A549 (cell line): ENCODE results near the gene TLCD5. TPM values are rescaled to one million over a fixed set of nuclear protein-coding genes. Genes with fewer than 3 reads are reported as not detected.

Experiments used
- ATAC-seq, 2 experiments: fragments of 200-7000 bp in 1 of 2; fragments of >200 bp in 1 of 2; cut with Nextera tagmentation in 1 of 2; cut with Tn5 transposase in 1 of 2; 3 replicates each; pipeline versions ENCODE4 v1.8.0 to v1.9.1; 2018 to 2020; ENCODE audit warnings: mild to moderate bottlenecking in 1 of 2, moderate library complexity in 1 of 2
- CTCF ChIA-PET: fragments of 300-600 bp; sonication (Branson Sonifier 250); formaldehyde crosslinking; extraction: SDS; loops from one replicate; lab custom pipeline; 2021; ENCODE audit warnings: antibody characterized with exemption, inconsistent platforms; lab: Yijun Ruan, JAX
- POLR2A ChIA-PET: fragments of 350-600 bp; formaldehyde crosslinking; extraction: SDS; loops from one replicate; lab custom pipeline; 2021; ENCODE audit warnings: antibody characterized with exemption, inconsistent platforms; lab: Yijun Ruan, JAX
- DNase-seq, 2 experiments: peaks; one replicate each; pipeline versions ENCODE4 v3.0.0 to v3.0.0-alpha.2; 2011 to 2016; ENCODE audit warnings: low read depth in 1 of 2, low spot score in 1 of 2
- FAIRE-seq: peaks from 2 replicates; lab custom pipeline; 2011; peaks lifted over from hg19 to GRCh38; lab: Jason Lieb, UNC
- H3K27ac ChIP-seq, 2 experiments: fragments of >200 bp; sonication (Bioruptor Twin); formaldehyde crosslinking; 3 replicates each; pipeline ENCODE4 v1.5.1; 2016 to 2017
- H3K4me1 ChIP-seq: fragments of >200 bp; sonication (Bioruptor Twin); formaldehyde crosslinking; 3 replicates; pipeline ENCODE4 v1.6.1; 2016
- H3K4me2 ChIP-seq: fragments of >200 bp; sonication (Bioruptor Twin); formaldehyde crosslinking; 3 replicates; pipeline ENCODE4 v1.6.1; 2016
- H3K4me3 ChIP-seq: fragments of >200 bp; sonication (Bioruptor Twin); formaldehyde crosslinking; 3 replicates; pipeline ENCODE4 v1.5.1; 2016
- H3K9me3 ChIP-seq: fragments of >200 bp; sonication (Bioruptor Twin); formaldehyde crosslinking; 3 replicates; pipeline ENCODE4 v1.6.1; 2016
- CBX2 ChIP-seq: fragments of 200-600 bp; sonication (generic); IDR thresholded peaks from 2 replicates; pipeline ENCODE4 v1.6.1; 2016; ENCODE audit warnings: low read depth, mild to moderate bottlenecking, borderline replicate concordance
- EHMT2 ChIP-seq: fragments of 200-600 bp; sonication (generic); IDR thresholded peaks from 2 replicates; pipeline ENCODE4 v1.6.1; 2016; ENCODE audit warnings: antibody characterized with exemption, low read depth, mild to moderate bottlenecking, moderate library complexity
- HDAC2 ChIP-seq: fragments of 200-600 bp; sonication (generic); IDR thresholded peaks from 2 replicates; pipeline ENCODE4 v1.6.1; 2016
- HOXA7 ChIP-seq: fragments of 250-450 bp; sonication (Bioruptor Pico); IDR thresholded peaks from 2 replicates; pipeline ENCODE4 v1.5.0; 2020; ENCODE audit warnings: mild to moderate bottlenecking, moderate library complexity
- HOXB5 ChIP-seq: fragments of 250-450 bp; sonication (Bioruptor Pico); IDR thresholded peaks from 2 replicates; pipeline ENCODE4 v1.5.0; 2020; ENCODE audit warnings: mild to moderate bottlenecking, moderate library complexity
- JUN ChIP-seq, 2 experiments: fragments of >200 bp; sonication (Bioruptor Twin); formaldehyde crosslinking; IDR thresholded peaks; 2 replicates in 1 of 2; 3 replicates in 1 of 2; pipeline ENCODE4 v1.6.1; 2016 to 2017
- MAFK ChIP-seq: fragments of 450-650 bp; IDR thresholded peaks from 2 replicates; pipeline ENCODE4 v1.6.1; 2014; ENCODE audit not compliant: partially characterized antibody
- MAZ ChIP-seq: fragments of 150-350 bp; IDR thresholded peaks from 2 replicates; pipeline ENCODE4 v1.6.1; 2014; ENCODE audit warnings: antibody characterized with exemption, low read depth, low read length, borderline replicate concordance
- MYC ChIP-seq: IDR thresholded peaks from 2 replicates; pipeline ENCODE4 v1.6.1; 2012; ENCODE audit warnings: mild to moderate bottlenecking, inconsistent platforms, low read length, improper control_type of control experiment, borderline replicate concordance
- POLR2AphosphoS2 ChIP-seq: conservative IDR thresholded peaks from 2 replicates; pipeline ENCODE4 v1.6.1; 2012; ENCODE audit warnings: low read length, improper control_type of control experiment, inconsistent platforms
- RCOR1 ChIP-seq: fragments of 150-350 bp; IDR thresholded peaks from 2 replicates; pipeline ENCODE4 v1.6.1; 2014; ENCODE audit warnings: antibody characterized with exemption, low read length, low read depth
- RFX5 ChIP-seq: fragments of 450-650 bp; IDR thresholded peaks from 2 replicates; pipeline ENCODE4 v1.7.1; 2014; ENCODE audit warnings: antibody characterized with exemption, mild to moderate bottlenecking, moderate library complexity
- SREBF2 ChIP-seq: fragments of 450-650 bp; IDR thresholded peaks from 2 replicates; pipeline ENCODE4 v1.6.1; 2014; ENCODE audit warnings: mild to moderate bottlenecking, moderate library complexity
- TFCP2L1 ChIP-seq: fragments of 250-450 bp; sonication (Bioruptor Pico); IDR thresholded peaks from 2 replicates; pipeline ENCODE4 v1.5.0; 2021; ENCODE audit warnings: mild to moderate bottlenecking
- ZSCAN20 ChIP-seq: fragments of 250-450 bp; sonication (Bioruptor Pico); IDR thresholded peaks from 2 replicates; pipeline ENCODE4 v1.8.0; 2022; ENCODE audit warnings: mild to moderate bottlenecking, moderate library complexity
- WGBS: methylation state at CpG from one replicate; pipeline ENCODE4 v1.1.6; 2017; ENCODE audit errors: missing lambda C conversion rate; 5-methylcytosine and 5-hydroxymethylcytosine counted together
- polyA plus RNA-seq, 4 experiments: library from polyadenylated mRNA; depleted of rRNA in 3 of 4; stranded (reverse); fragments of >200 nt; fragmentation: RNase III in 1 of 4; extraction: RNeasy Plus Mini Kit Qiagen cat#74134 plus additional on column Dnase treatment in 1 of 4; gene quantifications; 2 replicates in 3 of 4; 3 replicates in 1 of 4; pipeline ENCODE4 v1.2.3, GENCODE V29; 2011 to 2017
- TF ChIP-seq, protein P1 (sequence below): fragments of 150-350 bp; IDR thresholded peaks from 2 replicates; pipeline ENCODE4 v1.6.1; 2014; ENCODE audit warnings: low read depth, mild to moderate bottlenecking, low read length
- TF ChIP-seq, protein P2 (sequence below): fragments of >200 bp; sonication (Bioruptor Twin); formaldehyde crosslinking; IDR thresholded peaks from 3 replicates; pipeline ENCODE4 v1.5.1; 2016
- TF ChIP-seq, protein P3 (sequence below): fragments of 250-450 bp; sonication (Bioruptor Pico); IDR thresholded peaks from 2 replicates; pipeline ENCODE4 v1.5.0; 2021; ENCODE audit warnings: mild to moderate bottlenecking, moderate library complexity, borderline replicate concordance
- TF ChIP-seq, protein P4 (sequence below): fragments of >200 bp; sonication (Bioruptor Twin); formaldehyde crosslinking; IDR thresholded peaks from 3 replicates; pipeline ENCODE4 v1.6.1; 2016
- TF ChIP-seq, protein P5 (sequence below): fragments of >200 bp; sonication (Bioruptor Twin); formaldehyde crosslinking; IDR thresholded peaks from 2 replicates; pipeline ENCODE4 v1.6.1; 2016
- TF ChIP-seq, protein P6 (sequence below): fragments of 250-450 bp; sonication (Bioruptor Pico); IDR thresholded peaks from 2 replicates; pipeline ENCODE4 v1.5.0; 2020; ENCODE audit warnings: low read depth, mild to moderate bottlenecking, moderate library complexity

The TLCD5 gene
- polyA plus RNA-seq, 2 of the 4 experiments (the other 2 are of a cell fraction) = 5.8 to 12.9 TPM

DNA sequence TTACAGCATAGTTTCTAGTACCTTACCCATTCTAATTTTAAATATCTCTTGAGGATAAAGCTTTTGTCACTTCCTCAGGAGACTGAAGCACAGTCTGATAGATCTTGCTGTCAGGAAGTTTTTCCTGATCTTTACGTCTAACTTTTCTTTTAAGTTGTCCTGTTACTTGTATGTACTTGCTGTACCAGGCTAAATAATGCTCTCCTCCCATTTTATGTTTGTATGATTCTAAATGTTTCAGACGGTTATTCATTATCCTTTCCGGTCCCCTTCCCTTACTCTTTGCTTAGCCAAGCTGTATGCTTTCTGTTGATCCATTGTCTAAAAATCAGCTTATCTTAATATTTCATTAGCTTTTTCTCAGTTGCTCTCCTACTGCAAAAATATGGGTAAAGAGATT is 17.1 kb downstream of the TLCD5 start:
- ATAC-seq (no peak), DNase-seq (no peak), FAIRE-seq (no peak)
- H3K27ac ChIP-seq = no peak overlapping the region
- H3K4me1 ChIP-seq = peaks cover 36% of the 10 kb centered on the region
- H3K9me3 ChIP-seq = no peaks in the 10 kb centered on the region
- CTCF ChIA-PET = no interaction called here
- H3K4me2 ChIP-seq = no peak overlapping the region
- no peak overlapping the region for H3K4me3 ChIP-seq
- POLR2A ChIA-PET = no interaction called here
- TF ChIP-seq TFCP2L1 (CRISPR knock-in tag) = no peak
- TF ChIP-seq EHMT2 = no peak
- TF ChIP-seq, all 56 proteins: peak for 0
- 88% methylated on average over 3 of the region's 3 CpGs for WGBS

DNA sequence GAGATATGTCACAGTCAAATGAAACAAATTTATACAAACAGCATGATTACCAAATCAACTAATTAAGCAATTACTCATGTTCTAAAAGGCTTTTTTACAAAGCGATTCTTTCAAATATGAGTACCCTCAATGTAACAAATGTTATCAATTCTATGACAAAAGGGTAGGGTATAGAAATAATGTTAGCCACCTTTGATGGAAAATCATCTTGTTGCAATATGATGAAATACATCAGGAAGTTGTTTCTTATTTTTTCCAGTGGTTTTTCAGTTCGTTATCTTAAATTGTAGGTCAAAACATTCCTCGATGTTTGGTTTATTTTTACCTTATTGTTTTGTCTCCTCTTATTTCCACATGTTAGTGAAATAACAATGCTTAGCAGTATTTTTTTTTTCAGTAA is 17.6 kb downstream of the TLCD5 start:
- Histone ChIP-seq H3K4me3 (no peak overlapping the region), H3K27ac (no peak overlapping the region), H3K9me3 (no peaks in the 10 kb centered on the region), H3K4me1 (peaks cover 41% of the 10 kb centered on the region), H3K4me2 (no peak overlapping the region)
- POLR2A ChIA-PET = no interaction called here
- TF ChIP-seq HOXB5 (CRISPR knock-in tag) = no peak
- TF ChIP-seq MAZ = no peak
- no peak for TF ChIP-seq JUN (IDR thresholded peaks at IDR 0.05)
- no peak for TF ChIP-seq RFX5
- TF ChIP-seq, protein P1, sequence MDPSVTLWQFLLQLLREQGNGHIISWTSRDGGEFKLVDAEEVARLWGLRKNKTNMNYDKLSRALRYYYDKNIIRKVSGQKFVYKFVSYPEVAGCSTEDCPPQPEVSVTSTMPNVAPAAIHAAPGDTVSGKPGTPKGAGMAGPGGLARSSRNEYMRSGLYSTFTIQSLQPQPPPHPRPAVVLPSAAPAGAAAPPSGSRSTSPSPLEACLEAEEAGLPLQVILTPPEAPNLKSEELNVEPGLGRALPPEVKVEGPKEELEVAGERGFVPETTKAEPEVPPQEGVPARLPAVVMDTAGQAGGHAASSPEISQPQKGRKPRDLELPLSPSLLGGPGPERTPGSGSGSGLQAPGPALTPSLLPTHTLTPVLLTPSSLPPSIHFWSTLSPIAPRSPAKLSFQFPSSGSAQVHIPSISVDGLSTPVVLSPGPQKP = no peak
- TF ChIP-seq MYC = no peak
- TF ChIP-seq MAFK = no peak
- TF ChIP-seq RCOR1 = no peak
- TF ChIP-seq, protein P2, sequence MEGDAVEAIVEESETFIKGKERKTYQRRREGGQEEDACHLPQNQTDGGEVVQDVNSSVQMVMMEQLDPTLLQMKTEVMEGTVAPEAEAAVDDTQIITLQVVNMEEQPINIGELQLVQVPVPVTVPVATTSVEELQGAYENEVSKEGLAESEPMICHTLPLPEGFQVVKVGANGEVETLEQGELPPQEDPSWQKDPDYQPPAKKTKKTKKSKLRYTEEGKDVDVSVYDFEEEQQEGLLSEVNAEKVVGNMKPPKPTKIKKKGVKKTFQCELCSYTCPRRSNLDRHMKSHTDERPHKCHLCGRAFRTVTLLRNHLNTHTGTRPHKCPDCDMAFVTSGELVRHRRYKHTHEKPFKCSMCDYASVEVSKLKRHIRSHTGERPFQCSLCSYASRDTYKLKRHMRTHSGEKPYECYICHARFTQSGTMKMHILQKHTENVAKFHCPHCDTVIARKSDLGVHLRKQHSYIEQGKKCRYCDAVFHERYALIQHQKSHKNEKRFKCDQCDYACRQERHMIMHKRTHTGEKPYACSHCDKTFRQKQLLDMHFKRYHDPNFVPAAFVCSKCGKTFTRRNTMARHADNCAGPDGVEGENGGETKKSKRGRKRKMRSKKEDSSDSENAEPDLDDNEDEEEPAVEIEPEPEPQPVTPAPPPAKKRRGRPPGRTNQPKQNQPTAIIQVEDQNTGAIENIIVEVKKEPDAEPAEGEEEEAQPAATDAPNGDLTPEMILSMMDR = no peak
- no peak for TF ChIP-seq HDAC2
- TF ChIP-seq, protein P3, sequence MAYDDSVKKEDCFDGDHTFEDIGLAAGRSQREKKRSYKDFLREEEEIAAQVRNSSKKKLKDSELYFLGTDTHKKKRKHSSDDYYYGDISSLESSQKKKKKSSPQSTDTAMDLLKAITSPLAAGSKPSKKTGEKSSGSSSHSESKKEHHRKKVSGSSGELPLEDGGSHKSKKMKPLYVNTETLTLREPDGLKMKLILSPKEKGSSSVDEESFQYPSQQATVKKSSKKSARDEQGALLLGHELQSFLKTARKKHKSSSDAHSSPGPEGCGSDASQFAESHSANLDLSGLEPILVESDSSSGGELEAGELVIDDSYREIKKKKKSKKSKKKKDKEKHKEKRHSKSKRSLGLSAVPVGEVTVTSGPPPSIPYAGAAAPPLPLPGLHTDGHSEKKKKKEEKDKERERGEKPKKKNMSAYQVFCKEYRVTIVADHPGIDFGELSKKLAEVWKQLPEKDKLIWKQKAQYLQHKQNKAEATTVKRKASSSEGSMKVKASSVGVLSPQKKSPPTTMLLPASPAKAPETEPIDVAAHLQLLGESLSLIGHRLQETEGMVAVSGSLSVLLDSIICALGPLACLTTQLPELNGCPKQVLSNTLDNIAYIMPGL (CRISPR knock-in tag) = no peak
- no peak for TF ChIP-seq ZSCAN20 (CRISPR knock-in tag)
- no peak for TF ChIP-seq HOXA7 (CRISPR knock-in tag)
- TF ChIP-seq, protein P4, sequence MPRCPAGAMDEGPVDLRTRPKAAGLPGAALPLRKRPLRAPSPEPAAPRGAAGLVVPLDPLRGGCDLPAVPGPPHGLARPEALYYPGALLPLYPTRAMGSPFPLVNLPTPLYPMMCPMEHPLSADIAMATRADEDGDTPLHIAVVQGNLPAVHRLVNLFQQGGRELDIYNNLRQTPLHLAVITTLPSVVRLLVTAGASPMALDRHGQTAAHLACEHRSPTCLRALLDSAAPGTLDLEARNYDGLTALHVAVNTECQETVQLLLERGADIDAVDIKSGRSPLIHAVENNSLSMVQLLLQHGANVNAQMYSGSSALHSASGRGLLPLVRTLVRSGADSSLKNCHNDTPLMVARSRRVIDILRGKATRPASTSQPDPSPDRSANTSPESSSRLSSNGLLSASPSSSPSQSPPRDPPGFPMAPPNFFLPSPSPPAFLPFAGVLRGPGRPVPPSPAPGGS = no peak
- TF ChIP-seq, protein P5, sequence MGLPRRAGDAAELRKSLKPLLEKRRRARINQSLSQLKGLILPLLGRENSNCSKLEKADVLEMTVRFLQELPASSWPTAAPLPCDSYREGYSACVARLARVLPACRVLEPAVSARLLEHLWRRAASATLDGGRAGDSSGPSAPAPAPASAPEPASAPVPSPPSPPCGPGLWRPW = no peak
- TF ChIP-seq POLR2AphosphoS2 = no peak
- no peak for TF ChIP-seq SREBF2
- TF ChIP-seq CBX2 = no peak
- TF ChIP-seq, protein P6, sequence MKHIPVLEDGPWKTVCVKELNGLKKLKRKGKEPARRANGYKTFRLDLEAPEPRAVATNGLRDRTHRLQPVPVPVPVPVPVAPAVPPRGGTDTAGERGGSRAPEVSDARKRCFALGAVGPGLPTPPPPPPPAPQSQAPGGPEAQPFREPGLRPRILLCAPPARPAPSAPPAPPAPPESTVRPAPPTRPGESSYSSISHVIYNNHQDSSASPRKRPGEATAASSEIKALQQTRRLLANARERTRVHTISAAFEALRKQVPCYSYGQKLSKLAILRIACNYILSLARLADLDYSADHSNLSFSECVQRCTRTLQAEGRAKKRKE (CRISPR knock-in tag) = no peak
- CTCF ChIA-PET = no interaction called here
- ATAC-seq (no peak), DNase-seq (no peak), FAIRE-seq (no peak)
- WGBS = 89% methylated on average over 3 of the region's 3 CpGs
